HG03064 (cell line): ENCODE measurements around the gene ANKRD52.
A peak's percentile ranks its signal among the peaks of the same experiment; 100 is the strongest.
"Not testable (repeated sequence)": the region's sequence is repeated elsewhere in the genome, so short reads cannot be mapped to it uniquely, and the experiment has no call there.

Source experiments
- ATAC-seq: cut with Tn5 transposase; IDR thresholded peaks from one replicate; pipeline ENCODE4 v1.9.1; 2021; ENCODE audit warnings: low read depth; ENCODE audit not compliant: unreplicated experiment

The ANKRD52 gene

GRCh38 chr12:56274299-56274698 is 16.1 kb upstream of the ANKRD52 start:
- ATAC-seq, result no peak

- ATAC-seq, result not testable (repeated sequence)
Measured at GRCh38 chr12:56272468-56272867, 14.3 kb upstream of the ANKRD52 start.

- ATAC-seq, result no peak
Measured at GRCh38 chr12:56271031-56271430, 12.8 kb upstream of the ANKRD52 start.

GRCh38 chr12:56267443-56268071 is 9.4 kb upstream of the ANKRD52 start:
- ATAC-seq, result peak; percentile 6

- ATAC-seq, result peak; percentile 90
Measured at GRCh38 chr12:56266693-56267442, 8.7 kb upstream of the ANKRD52 start, which contains the start of gene COQ10A. Gene COQ10A, plus strand, starts transcription at chr12:56266942. Its CDS starts 177 bp downstream, at chr12:56267119.

- not testable (repeated sequence) for ATAC-seq
Measured at GRCh38 chr12:56266068-56266692, 8.0 kb upstream of the ANKRD52 start.

- not testable (repeated sequence) for ATAC-seq
Measured at GRCh38 chr12:56262955-56263354, 4.8 kb upstream of the ANKRD52 start.

- ATAC-seq, result no peak
Measured at GRCh38 chr12:56261503-56262232, 3.5 kb upstream of the ANKRD52 start.

- no peak for ATAC-seq
Measured at GRCh38 chr12:56260921-56261320, 2.7 kb upstream of the ANKRD52 start.

- ATAC-seq, result no peak
Measured at GRCh38 chr12:56260380-56260779, 2.2 kb upstream of the ANKRD52 start.

- no peak for ATAC-seq
Measured at GRCh38 chr12:56258820-56259183, 618 bp upstream of the ANKRD52 start.

GRCh38 chr12:56257491-56258067 is 605 bp downstream of the ANKRD52 start:
- peak; percentile 20 for ATAC-seq

- ATAC-seq, result no peak
Measured at GRCh38 chr12:56257071-56257470, 1.1 kb downstream of the ANKRD52 start.

- no peak for ATAC-seq
Measured at GRCh38 chr12:56256326-56256960, 1.7 kb downstream of the ANKRD52 start.

GRCh38 chr12:56255671-56256070 is 2.5 kb downstream of the ANKRD52 start:
- no peak for ATAC-seq

GRCh38 chr12:56253091-56253490 is 5.1 kb downstream of the ANKRD52 start:
- no peak for ATAC-seq

GRCh38 chr12:56252649-56253048 is 5.5 kb downstream of the ANKRD52 start:
- ATAC-seq, result no peak

GRCh38 chr12:56248711-56249110 is 9.5 kb downstream of the ANKRD52 start:
- no peak for ATAC-seq

- no peak for ATAC-seq
Measured at GRCh38 chr12:56247923-56248322, 10.3 kb downstream of the ANKRD52 start.

- no peak for ATAC-seq
Measured at GRCh38 chr12:56244494-56244893, 13.7 kb downstream of the ANKRD52 start.
